ENCODE data around the gene POFUT1.
"Not testable (repeated sequence)": the region's sequence is repeated elsewhere in the genome, so short reads cannot be mapped to it uniquely, and the experiment has no call there.

POFUT1 gene

DNA sequence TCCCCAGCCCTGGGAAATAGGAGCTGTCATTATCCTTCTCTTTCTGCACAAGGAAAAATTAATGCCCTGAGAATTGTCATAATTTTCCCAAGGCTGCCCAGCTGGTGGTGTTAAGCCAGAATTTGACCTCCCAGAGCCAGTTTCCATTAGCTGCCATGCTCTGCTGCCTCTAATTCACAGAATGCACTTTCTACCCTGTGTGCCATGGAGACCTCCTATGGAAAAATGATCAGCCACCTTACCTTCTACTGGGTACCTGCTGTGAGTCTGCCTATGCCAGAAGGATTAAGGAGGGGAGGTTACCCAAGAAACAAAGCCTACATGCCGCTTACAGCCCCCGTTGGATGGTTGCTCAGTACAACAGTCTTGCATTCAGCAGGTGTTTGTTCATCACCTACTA is 29.1 kb downstream of the POFUT1 start:
- no peak for DNase-seq

DNA sequence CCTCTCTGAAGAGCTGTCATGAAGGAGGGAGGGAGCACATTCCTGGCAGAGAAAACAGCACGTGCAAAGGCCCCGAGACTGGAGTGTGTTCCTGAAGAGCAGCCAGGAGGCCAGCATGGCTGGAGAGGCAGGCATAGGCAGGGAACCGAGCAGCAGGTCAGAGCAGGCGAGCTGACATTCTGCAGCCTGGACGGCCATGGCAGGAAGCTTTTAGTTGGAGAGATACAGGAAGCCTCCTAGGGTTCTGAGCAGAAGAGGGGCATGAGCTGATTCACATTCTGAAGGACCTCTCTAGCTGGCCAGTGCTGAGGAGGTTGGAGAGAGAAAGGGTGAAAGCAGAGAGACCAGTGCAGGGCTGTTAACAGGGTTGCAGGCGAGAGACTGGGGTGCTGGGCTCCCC is 29.7 kb downstream of the POFUT1 start:
- no peak for DNase-seq

DNA sequence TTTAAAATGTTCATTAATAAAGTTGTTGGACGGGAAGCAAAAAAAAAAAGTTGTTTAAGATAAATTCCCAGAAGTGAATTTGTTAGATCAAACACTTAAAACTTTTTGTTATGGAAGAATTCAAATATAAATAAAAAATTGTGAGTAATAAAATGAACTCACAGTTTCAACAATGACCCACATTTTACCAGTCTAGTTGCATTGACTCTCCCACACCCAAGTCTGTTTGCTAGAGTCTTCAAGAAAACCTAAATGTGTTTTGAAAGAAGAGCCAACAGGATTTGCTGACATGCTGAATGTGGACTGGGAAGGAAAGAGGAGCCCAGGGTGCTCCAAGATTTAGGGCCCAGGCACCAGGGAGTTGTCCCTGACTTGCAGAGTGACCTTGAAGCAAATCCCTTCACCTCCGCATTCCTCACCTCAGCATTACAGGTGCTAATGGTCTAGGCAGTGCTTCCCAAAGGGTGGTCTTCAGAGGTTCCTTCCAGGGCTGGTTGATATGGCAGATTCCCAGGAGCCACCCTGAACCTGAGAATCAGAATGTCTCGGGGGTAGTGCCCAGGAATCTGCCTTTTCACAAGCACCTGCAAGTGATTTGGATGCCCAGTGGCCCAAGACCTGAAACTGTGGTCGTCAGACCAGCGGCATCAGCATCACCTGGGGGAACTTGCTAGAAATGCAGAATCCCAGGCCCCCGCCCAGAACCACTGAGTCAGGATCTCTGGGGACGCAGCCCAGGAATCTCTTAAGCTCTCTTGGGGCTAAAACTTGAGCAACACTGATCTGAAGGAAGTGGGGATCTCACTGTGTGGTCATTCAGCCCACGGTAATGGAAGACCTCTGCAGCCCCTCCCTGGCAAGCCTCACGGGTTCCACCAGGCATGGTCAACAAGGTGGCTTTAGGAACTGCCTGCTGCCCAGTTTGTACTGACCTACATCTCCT is 31.1 kb downstream of the POFUT1 start:
- DNase-seq = no peak

DNA sequence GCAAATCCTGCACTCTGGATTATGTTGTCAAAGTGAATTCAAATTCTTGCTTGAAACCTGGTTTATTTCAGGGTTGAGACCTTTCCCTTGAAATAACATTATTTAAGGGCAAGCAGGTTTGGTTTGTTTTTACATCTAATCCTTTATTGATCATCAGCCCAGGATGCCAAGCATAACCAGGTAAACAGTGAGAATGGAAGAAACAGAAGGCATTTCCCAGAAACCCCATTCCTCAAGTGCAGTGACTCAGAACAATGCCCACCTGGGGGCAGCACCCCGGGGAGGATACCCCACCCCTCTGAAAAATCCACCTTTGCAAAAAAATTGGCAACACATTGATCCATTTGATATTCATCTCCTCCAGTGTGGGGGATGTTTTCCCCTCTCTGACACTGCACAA is 32.5 kb downstream of the POFUT1 start:
- no peak for DNase-seq

DNA sequence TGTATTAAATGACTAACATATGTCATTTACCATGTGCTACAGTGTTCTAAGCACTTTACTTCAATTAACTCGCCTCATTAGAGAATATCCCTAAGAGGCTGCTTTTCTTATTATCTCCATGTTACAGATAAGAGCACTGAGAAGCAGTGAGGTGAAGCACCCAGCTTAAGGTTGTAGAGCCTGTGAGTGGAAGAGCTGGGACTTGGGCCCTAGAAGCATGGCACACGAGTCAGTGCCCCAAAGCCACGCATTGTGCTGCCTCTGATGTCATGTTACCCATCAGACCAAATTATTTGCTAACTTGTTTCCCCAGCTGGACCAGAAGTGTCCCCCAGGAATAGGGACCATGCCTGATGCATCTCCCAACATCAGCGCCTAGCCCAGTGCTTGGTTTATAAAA is 34.1 kb downstream of the POFUT1 start:
- no peak for DNase-seq

DNA sequence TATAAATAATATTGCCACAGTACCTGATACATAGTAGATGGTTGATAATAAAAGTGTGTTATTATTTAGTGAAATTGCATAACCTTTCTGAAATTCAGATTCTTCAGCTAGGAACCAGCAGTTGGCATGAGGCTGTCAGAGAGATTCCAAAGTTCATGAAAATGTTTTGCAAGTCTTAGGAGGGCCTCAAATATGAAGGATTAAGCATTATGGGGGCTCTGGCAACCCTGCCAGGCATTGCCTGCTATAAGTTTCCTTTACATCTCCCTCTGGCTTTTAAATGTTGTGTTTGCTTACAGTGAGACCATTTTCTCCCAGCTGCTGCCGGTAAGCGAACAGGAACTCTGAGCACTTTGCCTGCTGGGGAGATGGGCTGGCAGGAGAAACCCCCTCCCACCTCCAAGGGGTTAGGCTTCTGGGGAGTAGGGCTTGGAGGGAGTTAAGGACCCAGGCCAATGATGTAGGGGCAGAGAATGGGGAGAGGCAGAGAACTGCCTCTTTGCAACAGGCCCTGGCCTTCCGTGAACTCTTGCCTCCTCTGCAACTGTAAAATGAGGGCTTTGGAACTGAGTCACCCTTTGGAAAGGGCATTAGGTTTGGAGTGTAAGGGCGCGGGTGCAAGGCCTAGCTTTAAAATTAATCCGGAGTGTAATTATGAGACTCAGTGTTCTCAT is 36.6 kb downstream of the POFUT1 start:
- DNase-seq = no peak

DNA sequence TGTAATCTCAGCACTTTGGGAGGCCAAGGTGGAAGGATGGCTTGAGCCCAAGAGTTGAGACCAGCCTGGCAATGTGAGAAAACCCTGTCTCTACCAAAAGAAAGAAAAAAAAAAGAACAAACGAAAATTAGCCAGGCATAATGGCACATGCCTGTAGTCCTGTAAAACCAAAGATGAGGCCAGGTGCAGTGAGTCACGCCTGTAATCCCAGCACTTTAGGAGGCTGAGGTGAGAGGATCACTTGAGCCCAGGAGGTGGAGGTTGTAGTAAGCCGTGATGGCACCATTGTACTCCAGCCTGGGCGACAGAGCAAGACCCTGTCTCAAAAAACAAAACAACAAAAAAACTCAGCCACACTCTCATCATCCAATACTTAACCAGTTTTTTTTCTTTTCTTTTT is 37.3 kb downstream of the POFUT1 start:
- no peak for DNase-seq

DNA sequence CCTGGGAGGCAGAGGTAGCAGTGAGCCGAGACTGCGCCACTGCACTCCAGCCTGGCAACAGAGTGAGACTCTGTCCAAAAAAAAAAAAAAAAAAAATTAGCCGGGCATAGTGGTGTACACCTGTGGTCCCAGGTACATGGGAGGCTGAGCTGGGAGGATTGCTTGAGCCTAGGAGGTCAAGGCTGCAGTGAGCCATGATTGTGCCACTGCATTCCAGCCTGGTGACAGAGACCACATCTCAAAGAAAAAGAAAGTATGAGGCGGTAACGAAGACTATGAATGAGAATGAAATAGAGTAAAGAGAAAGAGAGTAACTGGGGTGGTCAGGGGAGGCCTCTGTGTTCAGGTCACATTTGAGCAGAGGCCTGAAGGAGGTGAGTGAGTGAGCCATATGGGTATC is 38.5 kb downstream of the POFUT1 start:
- not testable (repeated sequence) for DNase-seq

DNA sequence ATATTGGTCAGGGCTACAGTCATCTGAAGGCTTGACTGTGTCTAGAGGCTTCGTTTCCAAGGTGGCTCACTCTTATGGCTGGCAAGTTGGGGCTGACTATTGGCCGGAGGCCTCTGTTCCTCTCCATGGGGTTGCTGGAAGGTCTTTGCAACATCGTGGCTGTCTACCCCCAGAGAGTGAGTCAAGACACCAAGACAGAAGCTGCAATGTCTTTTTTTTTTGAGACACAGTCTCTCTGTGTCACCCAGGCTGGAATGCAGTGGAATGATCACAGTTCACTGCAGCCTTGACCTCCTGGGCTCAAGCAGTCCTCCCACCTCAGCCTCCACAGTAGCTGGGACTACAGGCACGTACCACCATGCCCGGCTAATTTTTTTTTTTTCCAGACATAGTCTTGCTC is 40.4 kb downstream of the POFUT1 start:
- no peak for DNase-seq

DNA sequence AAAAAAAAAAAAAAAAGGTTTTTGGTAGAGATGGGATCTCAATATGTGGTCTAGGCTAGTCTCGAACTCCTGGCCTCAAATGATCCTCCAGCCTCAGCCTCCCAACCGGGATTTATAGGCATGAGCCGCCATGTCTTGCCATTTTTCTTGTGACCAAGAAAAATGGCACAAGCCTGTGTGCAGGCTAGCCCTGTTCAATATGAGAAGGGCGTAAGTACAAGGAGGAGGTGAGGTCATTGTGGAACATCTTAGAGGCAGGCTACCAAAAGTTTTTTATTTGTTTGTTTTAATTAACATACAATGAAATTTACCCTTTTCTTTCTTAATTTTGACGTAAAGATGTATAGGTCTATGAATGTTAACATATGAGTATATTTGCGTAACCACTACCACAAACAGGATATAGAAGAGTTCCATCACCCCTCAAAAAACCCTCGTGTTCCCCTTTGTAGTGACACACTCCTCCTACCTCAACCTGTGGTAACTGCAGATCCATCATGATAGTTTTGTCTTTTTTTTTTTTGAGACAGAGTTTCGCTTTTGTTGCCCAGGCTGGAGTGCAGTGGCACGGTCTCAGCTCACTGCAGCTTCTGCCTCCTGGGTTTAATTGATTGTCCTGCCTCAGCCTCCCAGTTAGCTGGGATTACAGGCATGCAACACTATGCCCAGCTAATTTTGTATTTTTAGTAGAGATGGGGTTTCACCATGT is 41.5 kb downstream of the POFUT1 start:
- DNase-seq = no peak

DNA sequence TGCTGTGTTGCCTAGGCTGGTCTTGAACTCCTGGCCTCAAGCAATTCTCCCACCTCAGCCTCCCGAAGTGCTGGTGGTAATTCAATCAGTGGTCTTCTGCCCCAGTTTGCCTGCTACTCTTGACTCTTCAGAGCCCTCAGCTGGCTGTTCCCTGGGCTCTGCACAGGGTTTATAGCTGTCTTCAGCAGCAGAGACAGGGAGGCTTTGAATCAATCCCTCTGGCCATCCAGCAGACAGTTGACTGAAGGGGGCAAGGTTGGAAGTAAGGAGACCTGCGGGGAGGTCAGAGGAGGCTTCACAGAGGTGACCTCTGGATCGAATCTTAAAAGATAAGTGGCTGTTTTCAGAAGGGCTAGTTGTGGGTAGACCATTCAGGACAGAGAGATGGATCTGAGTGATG is 43.8 kb downstream of the POFUT1 start:
- DNase-seq = no peak

DNA sequence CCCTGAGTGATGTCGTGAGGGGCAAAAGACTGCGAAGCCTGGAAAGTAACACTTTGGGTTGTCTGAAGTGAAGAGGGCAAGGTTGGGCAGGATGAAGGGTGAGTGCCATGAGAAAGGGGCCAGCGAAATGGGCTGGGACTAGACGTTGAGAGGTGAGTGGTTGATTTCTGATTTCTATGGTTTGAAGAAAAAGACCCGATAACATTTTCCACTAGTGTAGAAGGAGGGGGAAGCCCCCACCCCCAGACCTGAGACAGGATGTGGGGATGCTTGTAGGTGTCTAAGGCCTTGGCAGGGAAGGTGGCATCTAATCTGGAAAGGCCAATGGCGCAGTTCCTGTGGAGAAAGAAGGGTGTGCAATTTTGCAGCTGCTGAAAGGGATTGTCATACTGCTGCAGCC is 44.5 kb downstream of the POFUT1 start:
- no peak for DNase-seq

DNA sequence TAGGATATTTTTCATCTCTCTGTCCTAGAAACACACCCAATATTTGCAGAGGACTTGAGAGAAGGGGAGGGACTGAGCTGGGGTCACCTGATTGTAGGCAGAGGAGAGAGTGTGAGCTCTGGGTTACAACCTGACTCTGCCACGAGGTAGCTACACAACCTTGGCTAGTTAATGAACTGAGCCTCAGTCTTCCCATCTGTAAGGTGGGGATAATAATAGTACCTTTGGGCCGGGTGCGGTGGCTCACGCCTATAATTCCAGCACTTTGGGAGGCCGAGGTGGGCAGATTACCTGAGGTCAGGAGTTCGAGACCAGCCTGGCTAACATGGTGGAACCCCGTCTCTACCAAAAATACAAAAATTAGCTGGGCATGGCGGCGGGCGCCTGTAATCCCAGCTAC is 53.3 kb downstream of the POFUT1 start:
- not testable (repeated sequence) for DNase-seq

DNA sequence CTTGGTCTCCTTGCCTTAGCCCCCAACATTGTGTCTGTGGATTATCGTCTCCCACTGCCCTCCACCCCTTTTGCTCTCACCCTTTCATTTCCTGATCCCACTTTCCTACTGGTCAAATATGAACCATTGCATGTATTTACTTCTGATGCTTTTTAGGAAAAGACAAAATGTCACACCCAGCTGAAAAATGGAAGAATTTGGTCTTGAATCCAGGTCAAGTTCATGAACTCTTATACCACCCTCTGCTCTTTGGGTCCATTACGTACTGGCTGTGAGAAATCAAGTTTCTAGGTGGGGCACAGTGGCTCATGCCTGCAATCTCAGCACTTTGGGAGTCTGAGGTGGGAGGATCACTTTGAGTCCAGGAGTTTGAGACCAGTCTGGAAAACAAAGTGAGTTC is 54.0 kb downstream of the POFUT1 start:
- DNase-seq = no peak

DNA sequence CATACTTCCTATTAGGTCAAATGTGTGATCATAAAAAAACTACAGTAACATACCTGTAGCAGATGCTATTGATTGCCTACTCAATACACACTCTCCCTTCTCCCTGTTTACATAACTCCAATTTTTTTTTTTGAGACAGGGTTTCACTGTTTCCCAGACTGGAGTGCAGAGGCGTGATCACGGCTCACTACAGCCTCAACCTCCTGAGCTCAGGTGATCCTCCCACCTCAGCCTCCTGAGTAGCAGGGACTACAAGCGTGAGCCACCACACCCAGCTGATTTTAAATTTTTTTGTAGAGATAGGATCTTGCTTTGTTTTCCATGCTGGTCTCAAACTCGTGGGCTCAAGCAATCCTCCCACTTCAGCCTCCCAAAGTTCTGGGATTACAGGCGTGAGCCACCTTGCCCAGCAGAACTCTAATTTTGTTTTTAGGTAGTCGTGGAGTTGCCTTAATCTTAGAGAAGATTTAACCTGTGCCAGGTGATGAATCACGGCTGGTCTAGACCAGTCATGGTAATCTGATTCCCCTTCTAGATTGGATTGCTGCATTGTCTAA is 55.8 kb downstream of the POFUT1 start:
- DNase-seq = no peak

DNA sequence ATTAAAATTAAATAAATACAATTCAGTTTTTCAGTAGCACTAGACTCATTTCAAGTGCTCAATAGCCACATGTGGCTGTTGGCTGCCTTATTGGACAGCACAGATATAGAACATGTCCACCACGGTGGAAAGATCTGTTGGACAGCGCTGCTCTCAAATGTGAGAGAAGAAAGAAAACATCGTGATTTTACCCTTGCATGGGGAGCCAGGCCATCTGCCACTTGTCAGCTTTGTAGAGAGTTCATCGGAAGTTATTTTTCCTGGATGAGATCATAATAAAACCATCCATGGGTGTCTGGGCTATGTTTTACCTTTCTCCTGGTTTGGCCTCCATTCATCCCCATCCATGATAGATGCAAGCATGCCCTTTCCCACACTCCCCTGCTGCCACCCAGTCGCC is 63.9 kb downstream of the POFUT1 start:
- DNase-seq = no peak

DNA sequence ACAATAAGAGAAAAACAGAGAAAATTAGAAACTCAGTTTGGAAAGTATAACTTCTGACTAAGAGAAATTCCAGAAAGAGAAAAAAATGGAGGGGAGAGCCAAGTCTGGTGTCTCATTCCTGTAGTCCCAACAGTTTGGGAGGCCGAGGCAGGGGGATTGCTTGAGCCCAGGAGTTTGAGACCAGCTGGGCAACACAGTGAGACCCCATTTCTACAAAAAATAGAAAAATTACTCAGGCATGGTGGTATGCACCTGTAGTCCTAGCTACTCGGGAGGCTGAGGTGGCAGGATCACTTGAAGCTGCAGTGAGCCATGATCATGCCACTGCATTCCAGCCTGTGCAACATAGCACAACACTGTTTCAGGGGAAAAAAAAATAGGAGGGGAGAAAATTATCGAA is 66.7 kb downstream of the POFUT1 start:
- no peak for DNase-seq

DNA sequence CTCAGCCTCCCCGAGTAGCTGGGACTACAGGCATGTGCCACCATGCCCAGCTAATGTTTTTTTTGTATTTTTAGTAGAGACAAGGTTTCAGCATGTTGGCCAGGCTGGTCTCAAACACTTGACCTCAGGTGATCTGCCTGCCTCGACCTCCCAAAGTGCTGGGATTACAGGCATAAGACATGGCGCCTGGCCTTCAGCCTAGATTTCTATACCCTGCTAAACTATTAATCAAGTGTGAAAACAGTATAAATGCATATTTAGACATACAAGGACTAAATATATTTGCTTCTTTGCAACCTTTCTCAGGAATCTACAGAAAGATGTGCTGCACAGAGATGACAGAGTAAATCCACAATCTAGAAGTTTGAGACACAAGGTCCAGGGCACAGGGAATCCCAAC is 67.5 kb downstream of the POFUT1 start:
- not testable (repeated sequence) for DNase-seq

DNA sequence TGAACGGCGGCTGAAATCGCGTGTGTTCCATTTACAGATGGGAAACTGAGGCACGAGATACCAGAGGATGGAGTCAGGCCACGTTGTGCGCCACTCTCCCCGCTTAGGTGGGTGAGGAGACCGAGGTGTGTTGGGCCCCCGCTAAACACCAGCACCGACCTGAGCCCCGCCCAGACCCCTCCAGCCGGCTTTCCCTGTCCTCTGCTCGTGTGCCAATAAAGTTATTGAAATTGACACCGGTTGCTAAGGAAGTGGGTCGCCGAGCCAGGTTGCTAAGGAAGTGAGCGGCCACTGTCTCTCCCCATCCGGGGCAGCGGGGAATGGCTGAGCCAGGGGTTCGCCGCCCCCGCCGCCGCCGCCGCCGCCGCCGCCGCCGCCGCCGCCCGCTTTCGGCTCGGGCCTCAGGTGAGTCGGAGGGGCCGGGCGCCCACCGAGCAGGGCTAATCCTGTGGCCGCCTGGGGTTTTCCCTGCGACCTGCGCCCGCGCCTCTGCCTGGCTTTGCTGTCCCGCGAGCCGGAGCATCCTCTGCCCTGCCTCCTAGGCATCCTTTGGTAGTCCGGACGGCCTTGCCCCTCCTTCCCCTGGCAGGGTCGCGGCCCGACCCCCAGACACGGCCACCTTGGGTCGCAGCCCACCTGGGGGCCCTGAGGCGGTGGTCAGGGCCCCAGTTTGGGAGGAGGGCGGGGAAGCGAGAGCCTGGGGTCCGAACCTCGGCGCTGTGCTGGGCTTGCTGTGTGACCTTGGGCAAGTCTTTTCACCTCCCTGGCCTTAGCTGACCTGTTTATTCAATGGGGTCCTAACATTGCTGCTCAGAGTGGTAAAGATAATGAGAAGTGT is 69.9 kb downstream of the POFUT1 start, which contains the start of gene KIF3B:
TSS of gene KIF3B (plus strand) at position 291 of the 838 bp plus-strand sequence. CDS start 32,127 bp downstream, outside the sequence.
- peak; percentile 89 for DNase-seq

DNA sequence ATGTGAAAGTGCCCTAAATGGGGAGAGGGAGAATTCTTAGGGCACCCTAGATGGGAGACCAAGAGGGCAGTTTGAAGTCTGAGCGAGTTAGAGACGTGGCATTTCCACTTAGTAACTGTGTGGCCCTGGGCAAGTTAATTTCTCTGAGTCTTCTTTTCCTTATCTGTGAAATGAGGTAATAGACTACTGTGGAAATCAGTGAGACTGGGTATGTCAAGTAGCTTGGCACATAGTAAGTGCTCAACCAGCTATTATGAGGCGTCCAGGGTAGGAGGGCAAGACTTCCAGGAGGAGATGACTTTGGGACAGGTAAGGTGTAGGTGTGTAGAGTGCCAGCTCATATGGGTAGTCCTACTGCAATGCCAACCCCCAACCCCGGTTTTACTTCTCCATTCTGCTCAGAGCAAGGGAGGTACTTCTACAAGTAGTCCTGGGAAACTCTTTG is 70.5 kb downstream of the POFUT1 start:
- DNase-seq = no peak

DNA sequence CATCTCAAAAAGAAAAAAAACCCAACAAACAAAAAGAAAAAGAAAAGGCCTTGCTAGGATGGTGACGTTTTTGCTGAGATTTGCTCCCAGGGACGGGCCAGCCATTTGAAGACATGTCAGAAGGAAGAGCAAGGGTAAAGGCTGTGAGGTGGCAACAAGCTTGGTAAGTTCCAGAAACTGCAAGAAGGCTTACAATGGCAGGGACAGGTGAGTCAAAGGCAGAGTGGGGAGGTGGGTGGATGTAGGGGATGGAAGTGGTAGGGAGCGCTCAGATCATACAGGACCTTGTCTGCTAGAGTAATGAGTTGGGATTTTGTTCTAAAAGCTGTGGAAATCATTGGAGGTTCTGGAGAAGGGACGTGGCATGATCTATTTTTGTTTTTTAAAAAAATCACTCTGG is 74.0 kb downstream of the POFUT1 start:
- DNase-seq = no peak

DNA sequence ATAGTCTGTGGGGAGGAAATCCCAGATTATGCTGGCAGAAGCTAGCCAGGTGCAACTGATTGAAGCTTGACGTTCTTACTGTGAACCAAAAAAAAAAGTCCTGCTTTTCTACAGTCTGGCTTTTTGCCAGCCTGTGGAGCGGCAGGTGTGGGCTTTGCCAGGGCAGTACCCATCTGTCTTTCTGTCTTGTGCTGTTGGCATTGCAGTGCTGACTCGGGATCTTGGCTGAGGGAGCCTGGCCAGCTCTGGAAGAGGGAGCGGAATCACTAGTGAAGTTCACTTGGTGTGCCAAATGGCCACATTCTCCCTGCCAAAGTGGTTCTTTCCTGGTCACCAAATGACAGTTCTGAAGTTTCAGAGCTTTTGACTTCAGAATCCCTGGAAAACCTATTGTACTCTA is 74.8 kb downstream of the POFUT1 start:
- DNase-seq = peak; percentile 91

All from NCI-H510A treated with DMSO at 0.1 percent for 48 hours (cell line).